ENCODE measurements around the gene LPAR1. TPM values are rescaled to one million over a fixed set of nuclear protein-coding genes. Genes with fewer than 3 reads are reported as not detected.

LPAR1 gene
- total RNA-seq, 1 donor from 2014 or later, result 36.0 TPM

- H3K36me3 Mint-ChIP-seq, result peaks cover 10% of the 10 kb centered on the region
- DNase-seq (ENCODE audit: low spot score), result no peak
- no peak overlapping the region for H3K4me3 Mint-ChIP-seq
- no peak overlapping the region for H3K27ac Mint-ChIP-seq
- Histone ChIP-seq H3K27me3 (no peaks in the 10 kb centered on the region), H3K9me3 (ENCODE audit: low read depth) (no peaks in the 10 kb centered on the region), H3K4me1 (no peaks in the 10 kb centered on the region), H3K4me3 (no peak overlapping the region), H3F3A (ENCODE audit: low read depth) (no peaks in the 10 kb centered on the region), H3K9ac (no peak overlapping the region), H3K79me2 (ENCODE audit: low read depth) (peaks cover 13% of the 10 kb centered on the region), H4K20me1 (ENCODE audit: low read depth) (no peaks in the 10 kb centered on the region), H3K27ac (no peak overlapping the region), H3K4me2 (no peak overlapping the region), H3K36me3 (no peaks in the 10 kb centered on the region), H2AFZ (replicated peaks) (no peak overlapping the region)
- no peak for TF ChIP-seq CTCF (IDR thresholded peaks at IDR 0.05)
- no peak for TF ChIP-seq EZH2 (IDR thresholded peaks at IDR 0.05)
- TF ChIP-seq EZH2phosphoT487 (IDR thresholded peaks at IDR 0.05), result no peak
- no peaks in the 10 kb centered on the region for H3K27me3 Mint-ChIP-seq (ENCODE audit: insufficient read depth, low read depth)
- no peaks in the 10 kb centered on the region for H3K9me3 Mint-ChIP-seq
- no peaks in the 10 kb centered on the region for H3K4me1 Mint-ChIP-seq
These were observed 102.0 kb downstream of the LPAR1 start for GRCh38 chr9:110936237-110936636.

GRCh38 chr9:110935829-110936228 is 102.4 kb downstream of the LPAR1 start:
- H3K27me3 Mint-ChIP-seq (ENCODE audit: insufficient read depth, low read depth), result no peaks in the 10 kb centered on the region
- Histone ChIP-seq H3K9ac (no peak overlapping the region), H3K27ac (no peak overlapping the region), H3K27me3 (no peaks in the 10 kb centered on the region), H3K4me1 (no peaks in the 10 kb centered on the region), H3K9me3 (ENCODE audit: low read depth) (no peaks in the 10 kb centered on the region), H3F3A (ENCODE audit: low read depth) (no peaks in the 10 kb centered on the region), H3K79me2 (ENCODE audit: low read depth) (peaks cover 13% of the 10 kb centered on the region), H3K4me3 (no peak overlapping the region), H4K20me1 (ENCODE audit: low read depth) (no peaks in the 10 kb centered on the region), H3K36me3 (no peaks in the 10 kb centered on the region), H2AFZ (replicated peaks) (no peak overlapping the region), H3K4me2 (no peak overlapping the region)
- H3K27ac Mint-ChIP-seq, result no peak overlapping the region
- DNase-seq (ENCODE audit: low spot score), result no peak
- H3K4me1 Mint-ChIP-seq, result no peaks in the 10 kb centered on the region
- no peaks in the 10 kb centered on the region for H3K9me3 Mint-ChIP-seq
- no peak overlapping the region for H3K4me3 Mint-ChIP-seq
- H3K36me3 Mint-ChIP-seq, result peaks cover 11% of the 10 kb centered on the region
- TF ChIP-seq CTCF (IDR thresholded peaks at IDR 0.05), result no peak
- TF ChIP-seq EZH2 (IDR thresholded peaks at IDR 0.05), result no peak
- TF ChIP-seq EZH2phosphoT487 (IDR thresholded peaks at IDR 0.05), result no peak

- Histone ChIP-seq H3K27ac (no peak overlapping the region), H3K79me2 (ENCODE audit: low read depth) (peaks cover 16% of the 10 kb centered on the region), H3F3A (ENCODE audit: low read depth) (no peaks in the 10 kb centered on the region), H3K9ac (no peak overlapping the region), H3K4me2 (no peak overlapping the region), H3K9me3 (ENCODE audit: low read depth) (no peaks in the 10 kb centered on the region), H4K20me1 (ENCODE audit: low read depth) (no peaks in the 10 kb centered on the region), H3K36me3 (no peaks in the 10 kb centered on the region), H2AFZ (replicated peaks) (no peak overlapping the region), H3K4me3 (no peak overlapping the region), H3K27me3 (no peaks in the 10 kb centered on the region), H3K4me1 (no peaks in the 10 kb centered on the region)
- TF ChIP-seq EZH2phosphoT487 (IDR thresholded peaks at IDR 0.05), result no peak
- no peak for TF ChIP-seq CTCF (IDR thresholded peaks at IDR 0.05)
- TF ChIP-seq EZH2 (IDR thresholded peaks at IDR 0.05), result no peak
- H3K4me3 Mint-ChIP-seq, result no peak overlapping the region
- H3K27ac Mint-ChIP-seq, result no peak overlapping the region
- DNase-seq (ENCODE audit: low spot score), result no peak
- no peaks in the 10 kb centered on the region for H3K27me3 Mint-ChIP-seq (ENCODE audit: insufficient read depth, low read depth)
- H3K36me3 Mint-ChIP-seq, result peaks cover 7% of the 10 kb centered on the region
- no peaks in the 10 kb centered on the region for H3K9me3 Mint-ChIP-seq
- no peaks in the 10 kb centered on the region for H3K4me1 Mint-ChIP-seq
These were observed 104.8 kb downstream of the LPAR1 start for GRCh38 chr9:110933350-110934001.
